ENCODE measurements around the gene DMRTC1B. TPM values are rescaled to one million over a fixed set of nuclear protein-coding genes. Genes with fewer than 3 reads are reported as not detected.

DMRTC1B gene
- total RNA-seq, 1 donor from 2014 or later: not detected

Other genes starting within 250 kb of the DMRTC1B start
- 18.6 TPM for gene HDAC8, start 204.0 kb upstream of the DMRTC1B start, total RNA-seq
- 16.1 TPM for gene PHKA1, start 62.6 kb upstream of the DMRTC1B start, total RNA-seq
- gene FAM236B, start 5.8 kb downstream of the DMRTC1B start, total RNA-seq: not detected
- not detected for gene FAM236D, start 31.3 kb downstream of the DMRTC1B start, total RNA-seq
- not detected for gene FAM236C, start 135.7 kb downstream of the DMRTC1B start, total RNA-seq
- not detected for gene FAM236A, start 161.3 kb downstream of the DMRTC1B start, total RNA-seq
- not detected for gene DMRTC1, start 166.9 kb downstream of the DMRTC1B start, total RNA-seq
- not detected for gene PABPC1L2B, start 226.0 kb downstream of the DMRTC1B start, total RNA-seq

Measured in Right ventricle myocardium inferior (tissue), 1 donor.